Measurements from ENCODE around the gene WNT3. TPM values are rescaled to one million over a fixed set of nuclear protein-coding genes. Genes with fewer than 3 reads are reported as not detected.

WNT3 gene
- total RNA-seq, 2 experiments from 2014 or later = not detected

GRCh38 chr17:46859996-46860395 lies 41.5 kb upstream of the WNT3 start:
- no peaks in the 10 kb centered on the region for H3K9me3 ChIP-seq (ENCODE audit: control insufficient read depth in 1 of 2, insufficient read depth in 1 of 2, low read length in 2 of 2)
- ChIA-PET POLR2A (no interaction called here), CTCF (no interaction called here)
- H3K36me3 ChIP-seq (ENCODE audit: insufficient read depth, low read length) = no peaks in the 10 kb centered on the region
- H3K4me1 ChIP-seq (ENCODE audit: insufficient read depth, low read length) = no peaks in the 10 kb centered on the region
- H3K27ac ChIP-seq (ENCODE audit: low read depth in 1 of 2, low read length in 2 of 2) = no peak overlapping the region
- H3K27ac Mint-ChIP-seq = no peak overlapping the region
- H3K4me1 Mint-ChIP-seq (ENCODE audit: low read depth) = no peaks in the 10 kb centered on the region
- H3K36me3 Mint-ChIP-seq (ENCODE audit: low read depth) = no peaks in the 10 kb centered on the region
- peaks cover 43% of the 10 kb centered on the region for H3K27me3 Mint-ChIP-seq
- H3K4me3 ChIP-seq (ENCODE audit: low read length) = no peak overlapping the region
- intact Hi-C loops (cut with DNase I, micrococcal nuclease) = no loop called here
- H3K27me3 ChIP-seq (ENCODE audit: control insufficient read depth in 1 of 2, insufficient read depth in 2 of 2, low read length in 2 of 2) = peaks cover under 1 to 4% of the 10 kb centered on the region in 2 experiments
- no peak overlapping the region for H3K4me3 Mint-ChIP-seq
- DNase-seq (no peak), ATAC-seq (ENCODE audit: poor library complexity) (no peak)
- no peak for TF ChIP-seq CTCF (IDR thresholded peaks at IDR 0.05)
- no peaks in the 10 kb centered on the region for H3K9me3 Mint-ChIP-seq

- H3K27ac Mint-ChIP-seq = no peak overlapping the region
- peaks cover 49% of the 10 kb centered on the region for H3K27me3 Mint-ChIP-seq
- no peaks in the 10 kb centered on the region for H3K36me3 Mint-ChIP-seq (ENCODE audit: low read depth)
- no peaks in the 10 kb centered on the region for H3K9me3 Mint-ChIP-seq
- no peak for TF ChIP-seq CTCF (IDR thresholded peaks at IDR 0.05)
- no peak for ATAC-seq (ENCODE audit: poor library complexity)
- peaks cover 4% of the 10 kb centered on the region for H3K4me1 Mint-ChIP-seq (ENCODE audit: low read depth)
- H3K4me3 Mint-ChIP-seq = no peak overlapping the region
- DNase-seq = no peak
- no peak overlapping the region for H3K4me3 ChIP-seq (ENCODE audit: low read length)
- no peaks in the 10 kb centered on the region for H3K36me3 ChIP-seq (ENCODE audit: insufficient read depth, low read length)
- ChIA-PET CTCF (no interaction called here), POLR2A (no interaction called here)
- no peak overlapping the region for H3K27ac ChIP-seq (ENCODE audit: low read depth in 1 of 2, low read length in 2 of 2)
- no peaks in the 10 kb centered on the region for H3K9me3 ChIP-seq (ENCODE audit: control insufficient read depth in 1 of 2, insufficient read depth in 1 of 2, low read length in 2 of 2)
- H3K27me3 ChIP-seq (ENCODE audit: control insufficient read depth in 1 of 2, insufficient read depth in 2 of 2, low read length in 2 of 2) = peaks cover 7 to 17% of the 10 kb centered on the region in 2 experiments
- H3K4me1 ChIP-seq (ENCODE audit: insufficient read depth, low read length) = no peaks in the 10 kb centered on the region
- intact Hi-C loops (cut with DNase I, micrococcal nuclease) = no loop called here
These were observed 39.1 kb upstream of the WNT3 start for GRCh38 chr17:46857600-46857999.

- Mint-ChIP-seq H3K9me3 (no peaks in the 10 kb centered on the region), H3K27me3 (peaks cover 72% of the 10 kb centered on the region), H3K4me1 (ENCODE audit: low read depth) (peaks cover 5% of the 10 kb centered on the region), H3K36me3 (ENCODE audit: low read depth) (no peaks in the 10 kb centered on the region), H3K27ac (no peak overlapping the region), H3K4me3 (no peak overlapping the region)
- Histone ChIP-seq H3K27ac (ENCODE audit: low read depth in 1 of 2, low read length in 2 of 2) (no peak overlapping the region), H3K9me3 (ENCODE audit: control insufficient read depth in 1 of 2, insufficient read depth in 1 of 2, low read length in 2 of 2) (peaks cover 0 to 11% of the 10 kb centered on the region in 2 experiments), H3K4me1 (ENCODE audit: insufficient read depth, low read length) (peaks cover 12% of the 10 kb centered on the region), H3K4me3 (ENCODE audit: low read length) (no peak overlapping the region), H3K27me3 (ENCODE audit: control insufficient read depth in 1 of 2, insufficient read depth in 2 of 2, low read length in 2 of 2) (peaks cover 28 to 35% of the 10 kb centered on the region in 2 experiments), H3K36me3 (ENCODE audit: insufficient read depth, low read length) (no peaks in the 10 kb centered on the region)
- no peak for ATAC-seq (ENCODE audit: poor library complexity)
- ChIA-PET POLR2A (no interaction called here), CTCF (no interaction called here)
- TF ChIP-seq CTCF (IDR thresholded peaks at IDR 0.05) = no peak
- DNase-seq = no peak
- intact Hi-C loops (cut with DNase I, micrococcal nuclease) = no loop called here
These were observed 36.5 kb upstream of the WNT3 start for GRCh38 chr17:46854948-46855347.
